DOHH2 (cell line): ENCODE results near the gene CAMSAP2.

Experiments
- H3F3A ChIP-seq: fragments of 200-600 bp; sonication (generic), shearing (Covaris generic); 2 replicates; pipeline ENCODE4 v1.6.0; 2016; ENCODE audit warnings: antibody characterized with exemption, mild to moderate bottlenecking; ENCODE audit not compliant: control insufficient read depth, insufficient read depth
- H3K27ac ChIP-seq: fragments of 200-600 bp; sonication (generic); 2 replicates; pipeline ENCODE4 v1.5.1; 2014; ENCODE audit warnings: low read depth, mild to moderate bottlenecking, low read length, moderate library complexity
- H3K27me3 ChIP-seq: fragments of 200-600 bp; sonication (generic); 2 replicates; pipeline ENCODE4 v1.6.1; 2014; ENCODE audit warnings: mild to moderate bottlenecking, low read length, mixed read lengths; ENCODE audit not compliant: control insufficient read depth
- H3K36me3 ChIP-seq: fragments of 200-600 bp; sonication (generic); 2 replicates; pipeline ENCODE4 v1.6.1; 2014; ENCODE audit warnings: mild to moderate bottlenecking, low read length, moderate library complexity, mixed read lengths; ENCODE audit not compliant: control insufficient read depth
- H3K4me1 ChIP-seq: fragments of 200-600 bp; sonication (generic); 2 replicates; pipeline ENCODE4 v1.6.1; 2014; ENCODE audit warnings: mild to moderate bottlenecking, low read length, mixed read lengths; ENCODE audit not compliant: control insufficient read depth
- H3K4me2 ChIP-seq: fragments of 200-600 bp; sonication (generic); 2 replicates; pipeline ENCODE4 v1.6.0; 2014; ENCODE audit warnings: mild to moderate bottlenecking, low read length, moderate library complexity
- H3K4me3 ChIP-seq: fragments of 200-600 bp; sonication (generic); 2 replicates; pipeline ENCODE4 v1.5.1; 2014; ENCODE audit warnings: mild to moderate bottlenecking, low read length, mixed read lengths
- H3K79me2 ChIP-seq: fragments of 200-600 bp; sonication (generic); 2 replicates; pipeline ENCODE4 v1.6.1; 2014; ENCODE audit warnings: mild to moderate bottlenecking, low read length, mixed read lengths; ENCODE audit not compliant: control insufficient read depth
- H3K9me2 ChIP-seq: fragments of 200-600 bp; sonication (generic); replicated peaks from 2 replicates; pipeline ENCODE4 v1.6.1; 2014; ENCODE audit warnings: mild to moderate bottlenecking, low read length, mixed read lengths; ENCODE audit not compliant: control insufficient read depth
- H3K9me3 ChIP-seq: fragments of 200-600 bp; sonication (generic); 2 replicates; pipeline ENCODE4 v1.6.1; 2014; ENCODE audit warnings: antibody characterized with exemption, low read length, mixed read lengths; ENCODE audit not compliant: control insufficient read depth, insufficient read depth
- H4K20me1 ChIP-seq: fragments of 200-600 bp; sonication (generic); 2 replicates; pipeline ENCODE4 v1.6.0; 2014; ENCODE audit warnings: low read depth, mild to moderate bottlenecking, antibody characterized with exemption, low read length, moderate library complexity; ENCODE audit not compliant: control insufficient read depth, insufficient read depth
- CTCF ChIP-seq: fragments of 200-600 bp; sonication (generic); IDR thresholded peaks from one replicate; pipeline ENCODE4 v1.5.1; 2014; ENCODE audit warnings: antibody characterized with exemption, mild to moderate bottlenecking, low read depth, low read length; ENCODE audit not compliant: poor library complexity, severe bottlenecking
- EZH2phosphoT487 ChIP-seq: fragments of 200-600 bp; sonication (generic); IDR thresholded peaks from 2 replicates; pipeline ENCODE4 v1.6.1; 2017; ENCODE audit warnings: borderline replicate concordance, mild to moderate bottlenecking, antibody characterized with exemption, low read length, moderate library complexity, mixed read lengths

The CAMSAP2 gene

DNA sequence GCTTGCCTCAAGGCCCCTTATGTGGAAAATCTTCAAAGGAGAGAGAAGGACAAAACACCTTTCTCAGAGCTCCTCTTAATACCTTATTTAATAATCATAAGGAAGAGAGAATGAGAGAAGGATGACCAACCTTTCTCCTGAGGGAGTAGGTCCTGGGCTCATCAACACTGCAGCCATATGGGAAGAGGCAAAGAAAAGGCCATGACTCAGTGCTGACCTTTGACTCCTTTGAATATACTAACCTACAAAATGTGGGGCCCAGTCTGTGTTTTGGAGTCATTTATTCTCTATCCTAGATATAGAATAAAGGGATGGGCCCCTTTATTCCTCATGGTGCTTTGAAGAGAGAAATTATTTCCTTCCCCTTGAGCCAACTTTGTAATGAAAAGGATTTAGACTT lies 38.3 kb downstream of the CAMSAP2 start:
- H3K27me3 ChIP-seq, result no peaks in the 10 kb centered on the region
- H3K4me3 ChIP-seq, result no peak overlapping the region
- peaks cover 18% of the 10 kb centered on the region for H3K36me3 ChIP-seq
- TF ChIP-seq CTCF, result no peak
- no peak for TF ChIP-seq EZH2phosphoT487
- no peaks in the 10 kb centered on the region for H4K20me1 ChIP-seq
- H3K4me1 ChIP-seq, result peaks cover 4% of the 10 kb centered on the region; the same call in 1 of the 2 replicates
- H3K27ac ChIP-seq, result no peak overlapping the region
- H3K9me3 ChIP-seq, result no peaks in the 10 kb centered on the region
- H3K9me2 ChIP-seq, result no peaks in the 10 kb centered on the region
- no peak overlapping the region for H3K4me2 ChIP-seq
- peaks cover 9% of the 10 kb centered on the region for H3K79me2 ChIP-seq
- no peaks in the 10 kb centered on the region for H3F3A ChIP-seq

- Histone ChIP-seq H3K4me2 (no peak overlapping the region), H3K27ac (no peak overlapping the region), H3K4me1 (peaks cover 4% of the 10 kb centered on the region; the same call in 1 of the 2 replicates), H3K36me3 (peaks cover 23% of the 10 kb centered on the region), H3K9me2 (no peaks in the 10 kb centered on the region), H3K79me2 (peaks cover 9% of the 10 kb centered on the region), H4K20me1 (no peaks in the 10 kb centered on the region), H3F3A (no peaks in the 10 kb centered on the region), H3K9me3 (no peaks in the 10 kb centered on the region), H3K4me3 (no peak overlapping the region), H3K27me3 (no peaks in the 10 kb centered on the region)
- TF ChIP-seq EZH2phosphoT487 (no peak), CTCF (no peak)
Observed at GRCh38 chr1:200778766-200779165, 40.1 kb downstream of the CAMSAP2 start.

GRCh38 chr1:200779326-200779725 lies 40.6 kb downstream of the CAMSAP2 start:
- Histone ChIP-seq H3K9me2 (no peaks in the 10 kb centered on the region), H3K27ac (no peak overlapping the region), H3K4me3 (no peak overlapping the region), H4K20me1 (no peaks in the 10 kb centered on the region), H3K9me3 (no peaks in the 10 kb centered on the region), H3K36me3 (peaks cover 23% of the 10 kb centered on the region), H3K4me1 (no peaks in the 10 kb centered on the region), H3F3A (no peaks in the 10 kb centered on the region), H3K4me2 (no peak overlapping the region), H3K27me3 (no peaks in the 10 kb centered on the region), H3K79me2 (peaks cover 9% of the 10 kb centered on the region)
- TF ChIP-seq CTCF (no peak), EZH2phosphoT487 (no peak)
